WTC11 (cell line): ENCODE results near the gene ANXA5. TPM values are rescaled to one million over a fixed set of nuclear protein-coding genes. Genes with fewer than 3 reads are reported as not detected.

Source experiments
- ATAC-seq: fragments of 200-7000 bp; cut with Tn5 transposase; 2 replicates; pipeline ENCODE4 v1.10.0; 2021; ENCODE audit warnings: mild to moderate bottlenecking, moderate library complexity
- CTCF ChIA-PET: fragments of 300-600 bp; sonication (Branson Sonifier 250); formaldehyde crosslinking; loops from one replicate; lab custom pipeline; 2021; ENCODE audit warnings: antibody characterized with exemption; lab: Charles Lee
- POLR2A ChIA-PET: fragments of 350-600 bp; sonication (Branson Sonifier 250); formaldehyde crosslinking; loops from one replicate; lab custom pipeline; 2021; ENCODE audit warnings: antibody characterized with exemption; lab: Charles Lee
- DNase-seq: peaks from one replicate; pipeline ENCODE4 v3.0.0; 2021; ENCODE audit warnings: low spot score
- H3K27ac Mint-ChIP-seq: 2 replicates; pipeline ENCODE4 v1.8.0; 2021; ENCODE audit warnings: mixed read lengths
- H3K27me3 Mint-ChIP-seq: 2 replicates; pipeline ENCODE4 v1.8.0; 2021; ENCODE audit warnings: low read depth, mild to moderate bottlenecking, moderate library complexity, mixed read lengths
- H3K36me3 Mint-ChIP-seq: 2 replicates; pipeline ENCODE4 v1.8.0; 2021; ENCODE audit warnings: mixed read lengths
- H3K4me1 Mint-ChIP-seq: 2 replicates; pipeline ENCODE4 v1.8.0; 2022; ENCODE audit warnings: mixed read lengths
- H3K4me3 Mint-ChIP-seq: 2 replicates; pipeline ENCODE4 v1.8.0; 2021; ENCODE audit warnings: mild to moderate bottlenecking, moderate library complexity, mixed read lengths
- H3K9me3 Mint-ChIP-seq: 2 replicates; pipeline ENCODE4 v1.8.0; 2021; ENCODE audit warnings: mixed read lengths
- ATF3 ChIP-seq: sonication (generic); formaldehyde crosslinking; conservative IDR thresholded peaks from 2 replicates; pipeline ENCODE4 v1.8.1; 2022; ENCODE audit warnings: mild to moderate bottlenecking, missing genetic modification reagents
- CDX4 ChIP-seq: fragments of 250-450 bp; sonication (Bioruptor Pico); IDR thresholded peaks from 2 replicates; pipeline ENCODE4 v1.9.0; 2021; ENCODE audit warnings: moderate library complexity, mild to moderate bottlenecking, inconsistent platforms, borderline replicate concordance
- E2F1 ChIP-seq: sonication (generic); formaldehyde crosslinking; IDR thresholded peaks from 2 replicates; pipeline ENCODE4 v1.8.0; 2022; ENCODE audit warnings: mild to moderate bottlenecking, missing genetic modification reagents
- ERG ChIP-seq: fragments of 250-450 bp; sonication (Bioruptor Pico); IDR thresholded peaks from 2 replicates; pipeline ENCODE4 v1.8.0; 2021; ENCODE audit warnings: mild to moderate bottlenecking
- ESRRA ChIP-seq: sonication (generic); formaldehyde crosslinking; IDR thresholded peaks from 2 replicates; pipeline ENCODE4 v1.8.1; 2022; ENCODE audit warnings: mild to moderate bottlenecking, missing genetic modification reagents, borderline replicate concordance
- FOXK1 ChIP-seq: sonication (generic); formaldehyde crosslinking; IDR thresholded peaks from 2 replicates; pipeline ENCODE4 v1.8.0; 2022; ENCODE audit warnings: mild to moderate bottlenecking, moderate library complexity, missing genetic modification reagents
- FOXP1 ChIP-seq: sonication (generic); formaldehyde crosslinking; IDR thresholded peaks from 2 replicates; pipeline ENCODE4 v1.8.0; 2022; ENCODE audit warnings: missing genetic modification reagents, mild to moderate bottlenecking, moderate library complexity, borderline replicate concordance
- MYBL2 ChIP-seq: sonication (generic); formaldehyde crosslinking; IDR thresholded peaks from 2 replicates; pipeline ENCODE4 v1.8.1; 2023; ENCODE audit warnings: mild to moderate bottlenecking, moderate library complexity, missing genetic modification reagents
- NR2C2 ChIP-seq: sonication (generic); formaldehyde crosslinking; IDR thresholded peaks from 2 replicates; pipeline ENCODE4 v1.8.0; 2022; ENCODE audit warnings: mild to moderate bottlenecking, missing genetic modification reagents
- RORB ChIP-seq: fragments of 250-450 bp; sonication (Bioruptor Pico); IDR thresholded peaks from 2 replicates; pipeline ENCODE4 v1.9.0; 2021; ENCODE audit warnings: mild to moderate bottlenecking
- SMAD3 ChIP-seq: sonication (generic); formaldehyde crosslinking; IDR thresholded peaks from 2 replicates; pipeline ENCODE4 v1.8.0; 2022; ENCODE audit warnings: missing genetic modification reagents, mild to moderate bottlenecking, borderline replicate concordance
- SP1 ChIP-seq: sonication (generic); formaldehyde crosslinking; conservative IDR thresholded peaks from 2 replicates; pipeline ENCODE4 v1.8.1; 2022; ENCODE audit warnings: missing genetic modification reagents
- USF2 ChIP-seq: sonication (generic); formaldehyde crosslinking; IDR thresholded peaks from 2 replicates; pipeline ENCODE4 v1.8.1; 2023; ENCODE audit warnings: mild to moderate bottlenecking, missing genetic modification reagents, moderate library complexity
- ZBTB43 ChIP-seq: sonication (generic); formaldehyde crosslinking; IDR thresholded peaks from 2 replicates; pipeline ENCODE4 v1.8.1; 2023; ENCODE audit warnings: mild to moderate bottlenecking, missing genetic modification reagents
- ZNF219 ChIP-seq: sonication (generic); formaldehyde crosslinking; IDR thresholded peaks from 2 replicates; pipeline ENCODE4 v1.8.0; 2023; ENCODE audit warnings: missing genetic modification reagents, mild to moderate bottlenecking, borderline replicate concordance
- ZNF423 ChIP-seq: fragments of 250-450 bp; sonication (Bioruptor Pico); IDR thresholded peaks from 2 replicates; pipeline ENCODE4 v2.1.2; 2022; ENCODE audit warnings: mild to moderate bottlenecking, moderate library complexity
- ZNF532 ChIP-seq: fragments of 250-450 bp; sonication (Bioruptor Pico); IDR thresholded peaks from 2 replicates; pipeline ENCODE4 v1.9.0; 2021; ENCODE audit warnings: mild to moderate bottlenecking, borderline replicate concordance
- ZSCAN18 ChIP-seq: fragments of 250-450 bp; sonication (Bioruptor Pico); IDR thresholded peaks from 2 replicates; pipeline ENCODE4 v2.1.2; 2022; ENCODE audit warnings: mild to moderate bottlenecking, moderate library complexity
- total RNA-seq: library from RNA; stranded (reverse); gene quantifications from 3 replicates; pipeline ENCODE4 v1.2.3, GENCODE V29; 2021

The ANXA5 gene
- total RNA-seq, 1 experiment from 2014 or later: 186 TPM

GRCh38 chr4:121653214-121653613 is 43.6 kb downstream of the ANXA5 start:
- CTCF ChIA-PET: interaction anchor here (1.3 to 2.9 kb wide), 2 partner anchors 189 to 190 kb away, joined by 3 to 10 read pairs; no protein-coding TSS in a partner anchor
- DNase-seq (no peak), ATAC-seq (no peak)
- Mint-ChIP-seq H3K9me3 (no peaks in the 10 kb centered on the region), H3K4me1 (no peaks in the 10 kb centered on the region), H3K27me3 (no peaks in the 10 kb centered on the region), H3K36me3 (no peaks in the 10 kb centered on the region), H3K4me3 (no peak overlapping the region), H3K27ac (no peak overlapping the region)
- TF ChIP-seq SP1 (CRISPR knock-in tag): no peak
- POLR2A ChIA-PET: no interaction called here

GRCh38 chr4:121651597-121651996 is 45.2 kb downstream of the ANXA5 start:
- POLR2A ChIA-PET: no interaction called here
- no peak for DNase-seq
- ATAC-seq: no peak
- H3K27me3 Mint-ChIP-seq: no peaks in the 10 kb centered on the region
- TF ChIP-seq SP1 (CRISPR knock-in tag) (no peak), ERG (no peak), MYBL2 (CRISPR knock-in tag) (no peak), FOXK1 (CRISPR knock-in tag) (no peak), SMAD3 (CRISPR knock-in tag) (no peak), NR2C2 (CRISPR knock-in tag) (no peak), ESRRA (CRISPR knock-in tag) (no peak), ZNF532 (no peak), FOXP1 (CRISPR knock-in tag) (no peak)
- TF ChIP-seq, all 79 proteins: peak for 0
- Mint-ChIP-seq H3K27ac (no peak overlapping the region), H3K4me1 (no peaks in the 10 kb centered on the region), H3K4me3 (no peak overlapping the region), H3K36me3 (no peaks in the 10 kb centered on the region), H3K9me3 (no peaks in the 10 kb centered on the region)
- CTCF ChIA-PET: interaction anchor here (2.9 kb wide), 1 partner anchor 189 kb away, joined by 10 read pairs; no protein-coding TSS in a partner anchor

GRCh38 chr4:121650741-121651140 is 46.0 kb downstream of the ANXA5 start:
- Mint-ChIP-seq H3K4me3 (no peak overlapping the region), H3K36me3 (no peaks in the 10 kb centered on the region), H3K9me3 (no peaks in the 10 kb centered on the region), H3K27me3 (no peaks in the 10 kb centered on the region), H3K27ac (no peak overlapping the region), H3K4me1 (no peaks in the 10 kb centered on the region)
- ATAC-seq (no peak), DNase-seq (no peak)
- POLR2A ChIA-PET: no interaction called here
- no peak for TF ChIP-seq RORB (CRISPR knock-in tag)
- no peak for TF ChIP-seq USF2 (CRISPR knock-in tag)
- TF ChIP-seq ZNF219 (CRISPR knock-in tag): no peak
- TF ChIP-seq SP1 (CRISPR knock-in tag): no peak
- TF ChIP-seq CDX4 (CRISPR knock-in tag): no peak
- no peak for TF ChIP-seq ATF3 (CRISPR knock-in tag)
- TF ChIP-seq ZSCAN18 (CRISPR knock-in tag): no peak
- TF ChIP-seq ZNF423: no peak
- no peak for TF ChIP-seq ZBTB43 (CRISPR knock-in tag)
- no peak for TF ChIP-seq E2F1 (CRISPR knock-in tag)
- CTCF ChIA-PET: interaction anchor here (1.1 to 1.3 kb wide), 2 partner anchors 136 to 279 kb away, joined by 3 to 4 read pairs; no protein-coding TSS in a partner anchor
